ENCODE data around the gene LPCAT4. TPM values are rescaled to one million over a fixed set of nuclear protein-coding genes. Genes with fewer than 3 reads are reported as not detected.
"Not testable (repeated sequence)": the region's sequence is repeated elsewhere in the genome, so short reads cannot be mapped to it uniquely, and the experiment has no call there.

LPCAT4 gene, protein sequence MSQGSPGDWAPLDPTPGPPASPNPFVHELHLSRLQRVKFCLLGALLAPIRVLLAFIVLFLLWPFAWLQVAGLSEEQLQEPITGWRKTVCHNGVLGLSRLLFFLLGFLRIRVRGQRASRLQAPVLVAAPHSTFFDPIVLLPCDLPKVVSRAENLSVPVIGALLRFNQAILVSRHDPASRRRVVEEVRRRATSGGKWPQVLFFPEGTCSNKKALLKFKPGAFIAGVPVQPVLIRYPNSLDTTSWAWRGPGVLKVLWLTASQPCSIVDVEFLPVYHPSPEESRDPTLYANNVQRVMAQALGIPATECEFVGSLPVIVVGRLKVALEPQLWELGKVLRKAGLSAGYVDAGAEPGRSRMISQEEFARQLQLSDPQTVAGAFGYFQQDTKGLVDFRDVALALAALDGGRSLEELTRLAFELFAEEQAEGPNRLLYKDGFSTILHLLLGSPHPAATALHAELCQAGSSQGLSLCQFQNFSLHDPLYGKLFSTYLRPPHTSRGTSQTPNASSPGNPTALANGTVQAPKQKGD
- 60.3 TPM for polyA plus RNA-seq (2012; ENCODE audit: insufficient read depth, insufficient read length, low read depth)

DNA sequence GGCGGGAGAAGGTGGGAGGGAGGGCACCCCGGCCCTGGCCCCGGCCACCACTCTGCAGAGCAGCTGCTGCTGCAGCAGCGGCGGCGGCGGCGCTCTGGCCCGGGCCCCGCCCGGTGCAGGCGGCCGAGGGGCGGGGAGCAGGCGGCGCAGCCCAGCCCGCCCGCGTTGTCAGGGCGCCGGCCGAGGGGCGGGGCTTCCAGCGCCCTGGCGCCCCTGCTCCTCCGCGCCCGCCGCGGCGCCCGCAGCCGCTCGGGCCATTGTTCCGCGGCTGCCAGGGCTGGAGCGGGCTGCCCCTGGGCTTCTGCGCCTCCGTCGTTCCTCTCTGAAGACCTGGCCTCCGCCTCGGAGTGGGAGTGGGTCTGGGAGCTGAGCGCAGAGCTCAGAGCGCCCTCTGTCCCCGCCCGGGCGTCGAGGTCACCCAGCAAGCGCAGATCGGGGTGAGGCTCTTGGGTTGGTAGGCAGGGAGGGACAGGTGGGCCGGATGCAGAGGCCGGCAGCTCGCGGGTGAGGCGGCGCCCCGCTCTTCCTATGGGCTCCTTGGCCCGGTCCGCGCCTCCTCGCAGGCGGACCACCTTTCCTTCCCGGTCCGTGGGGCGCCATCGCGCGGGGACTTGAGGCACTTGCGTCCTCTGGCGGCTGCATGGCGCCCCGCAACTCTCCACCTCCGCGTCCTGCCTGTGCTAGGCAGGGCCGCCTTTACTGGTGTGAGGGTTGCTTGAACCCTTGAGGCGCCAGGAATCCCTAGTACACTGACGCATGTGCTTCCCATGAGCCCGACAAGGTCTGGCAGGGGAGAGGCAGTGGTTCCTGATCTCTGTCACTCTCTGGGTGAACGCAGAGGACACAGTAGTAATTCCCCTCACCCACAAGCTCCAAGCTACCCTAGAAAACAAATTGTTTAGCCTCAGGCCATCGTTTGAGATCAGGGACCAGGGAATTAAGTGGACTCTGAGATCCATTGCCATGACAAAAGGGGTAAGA lies at the start of gene LPCAT4:
TSS of gene LPCAT4 (minus strand) at position 96 of the 981 bp plus-strand sequence. CDS start 96 bp downstream, outside the sequence.
- TF ChIP-seq, protein P1, sequence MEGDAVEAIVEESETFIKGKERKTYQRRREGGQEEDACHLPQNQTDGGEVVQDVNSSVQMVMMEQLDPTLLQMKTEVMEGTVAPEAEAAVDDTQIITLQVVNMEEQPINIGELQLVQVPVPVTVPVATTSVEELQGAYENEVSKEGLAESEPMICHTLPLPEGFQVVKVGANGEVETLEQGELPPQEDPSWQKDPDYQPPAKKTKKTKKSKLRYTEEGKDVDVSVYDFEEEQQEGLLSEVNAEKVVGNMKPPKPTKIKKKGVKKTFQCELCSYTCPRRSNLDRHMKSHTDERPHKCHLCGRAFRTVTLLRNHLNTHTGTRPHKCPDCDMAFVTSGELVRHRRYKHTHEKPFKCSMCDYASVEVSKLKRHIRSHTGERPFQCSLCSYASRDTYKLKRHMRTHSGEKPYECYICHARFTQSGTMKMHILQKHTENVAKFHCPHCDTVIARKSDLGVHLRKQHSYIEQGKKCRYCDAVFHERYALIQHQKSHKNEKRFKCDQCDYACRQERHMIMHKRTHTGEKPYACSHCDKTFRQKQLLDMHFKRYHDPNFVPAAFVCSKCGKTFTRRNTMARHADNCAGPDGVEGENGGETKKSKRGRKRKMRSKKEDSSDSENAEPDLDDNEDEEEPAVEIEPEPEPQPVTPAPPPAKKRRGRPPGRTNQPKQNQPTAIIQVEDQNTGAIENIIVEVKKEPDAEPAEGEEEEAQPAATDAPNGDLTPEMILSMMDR (IDR thresholded peaks at IDR 0.05; ENCODE audit: low read depth, low read length), result peak; percentile 87
- Histone ChIP-seq H3K9me3 (no peaks in the 10 kb centered on the region), H3K27me3 (no peaks in the 10 kb centered on the region), H3K4me3 (ENCODE audit: low read depth, low read length) (peak within 1 kb of the TSS; percentile 88), H3K36me3 (no peaks in the 10 kb centered on the region), H3K4me1 (no peaks in the 10 kb centered on the region)
- DNase-seq, result peak; percentile 92

DNA sequence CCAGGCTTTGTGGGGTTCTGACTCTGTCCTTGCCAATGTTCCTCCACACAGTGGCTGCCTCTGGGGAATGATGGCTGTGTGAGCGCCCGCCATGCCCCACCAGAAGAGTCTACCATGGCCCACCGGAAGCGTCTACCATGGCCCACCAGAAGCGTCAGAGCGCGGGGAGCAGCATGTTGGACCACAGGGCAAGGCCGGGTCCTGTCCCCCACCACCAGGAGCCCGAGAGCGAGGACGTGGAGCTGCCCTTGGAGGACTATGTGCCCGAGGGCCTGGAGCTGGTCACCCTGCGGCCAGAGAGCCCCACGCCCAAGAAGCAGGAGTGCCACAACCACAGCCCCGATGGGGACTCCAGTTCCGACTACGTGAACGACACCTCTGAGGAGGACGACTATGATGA lies 42.5 kb upstream of the LPCAT4 start:
- not testable (repeated sequence) for H3K4me3 ChIP-seq (ENCODE audit: low read depth, low read length); H3K36me3 ChIP-seq; H3K4me1 ChIP-seq; DNase-seq; H3K27me3 ChIP-seq; H3K9me3 ChIP-seq

DNA sequence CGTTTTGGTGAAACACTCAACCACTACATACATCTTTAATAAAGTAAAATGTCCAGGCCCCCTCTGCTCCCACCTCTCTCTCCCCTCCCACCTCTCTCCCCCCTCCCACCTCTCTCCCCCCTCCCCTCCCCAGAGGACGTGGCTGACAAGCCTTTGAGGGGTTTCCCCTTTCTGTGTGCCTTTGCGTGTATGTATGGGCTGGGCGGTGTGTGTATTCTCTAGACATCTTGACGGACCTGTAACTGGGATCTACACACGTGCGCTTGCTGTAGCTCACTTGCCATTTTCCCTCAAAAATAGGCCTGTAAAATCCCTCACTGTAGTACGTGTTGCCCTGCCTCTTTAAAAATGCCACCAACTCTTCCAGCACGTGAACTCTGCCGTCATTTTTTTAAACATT lies 42.0 kb upstream of the LPCAT4 start:
- H3K27me3 ChIP-seq; H3K4me3 ChIP-seq (ENCODE audit: low read depth, low read length); DNase-seq; H3K9me3 ChIP-seq; H3K4me1 ChIP-seq; H3K36me3 ChIP-seq: not testable (repeated sequence)

DNA sequence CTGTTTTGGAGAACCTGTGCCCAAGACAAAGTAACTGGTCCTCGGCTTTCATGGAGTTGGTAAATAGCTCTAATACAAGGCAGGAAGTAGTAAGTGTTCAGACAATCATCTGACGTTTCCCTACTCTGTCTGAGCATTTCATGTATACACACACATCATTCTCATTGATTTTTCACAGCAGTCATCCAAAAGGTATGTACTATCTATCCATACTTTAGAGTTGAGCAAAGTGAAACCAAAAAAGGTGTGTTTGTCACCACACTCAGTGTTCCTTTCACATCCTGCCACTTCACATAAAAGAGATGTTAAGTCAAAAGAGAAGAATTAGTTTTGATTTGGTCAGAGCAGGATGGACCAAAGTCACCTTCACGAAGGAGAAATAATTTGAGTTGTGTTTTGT lies 36.9 kb upstream of the LPCAT4 start:
- not testable (repeated sequence) for H3K4me3 ChIP-seq (ENCODE audit: low read depth, low read length); H3K27me3 ChIP-seq; H3K9me3 ChIP-seq; H3K36me3 ChIP-seq; H3K4me1 ChIP-seq; DNase-seq

DNA sequence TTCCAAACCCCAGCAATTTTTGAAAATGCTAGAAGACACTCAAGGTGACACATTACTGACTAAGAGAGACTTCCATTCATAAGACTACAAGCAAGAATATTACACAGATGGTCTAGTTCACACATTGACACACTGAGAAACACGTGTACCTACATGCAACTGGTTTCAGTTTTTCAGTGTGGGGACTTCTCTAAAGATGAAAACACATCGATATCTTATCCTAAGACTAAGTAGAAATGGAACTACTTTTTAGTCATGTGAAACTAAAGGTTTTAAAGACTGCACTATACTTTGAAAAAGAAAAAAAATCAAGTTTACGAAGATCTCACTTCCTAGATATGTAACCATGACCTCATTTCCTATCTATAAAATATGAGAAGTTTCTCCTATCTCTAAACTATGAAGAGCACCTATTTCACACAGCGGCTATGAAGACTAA lies 36.2 kb upstream of the LPCAT4 start:
- not testable (repeated sequence) for H3K4me3 ChIP-seq (ENCODE audit: low read depth, low read length); H3K27me3 ChIP-seq; H3K36me3 ChIP-seq; H3K9me3 ChIP-seq; H3K4me1 ChIP-seq; DNase-seq

DNA sequence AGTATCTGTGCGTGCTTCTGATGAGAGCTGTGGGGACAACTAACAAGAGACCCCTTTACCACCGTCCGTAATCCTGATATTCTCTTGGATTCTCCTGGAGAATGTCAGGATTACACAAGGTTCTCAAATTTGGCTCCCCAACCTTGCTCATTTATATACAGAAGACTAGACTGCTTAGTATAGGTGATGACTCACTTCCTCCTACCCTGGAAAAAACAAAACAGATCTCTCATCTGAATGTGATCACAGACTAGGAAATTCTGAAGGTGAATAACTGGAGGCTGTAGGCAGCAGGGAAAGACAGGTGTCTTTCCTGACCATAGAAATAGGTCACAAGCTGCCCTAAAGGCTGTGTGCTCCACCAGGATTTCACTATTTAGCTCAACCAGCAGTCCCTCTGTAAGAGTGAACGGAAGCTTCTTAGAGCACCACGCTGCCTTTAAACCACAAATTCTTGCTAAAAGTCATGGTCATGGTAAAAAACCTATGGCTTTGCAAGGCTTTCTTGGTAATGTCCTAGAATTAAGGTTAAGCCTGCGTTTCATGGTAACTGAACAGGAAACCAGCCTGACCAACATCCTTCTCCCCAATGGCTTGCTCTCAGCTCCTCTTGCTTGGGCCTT lies 30.8 kb upstream of the LPCAT4 start:
- H3K4me3 ChIP-seq (ENCODE audit: low read depth, low read length); H3K4me1 ChIP-seq; DNase-seq; H3K27me3 ChIP-seq; H3K36me3 ChIP-seq; H3K9me3 ChIP-seq: not testable (repeated sequence)

DNA sequence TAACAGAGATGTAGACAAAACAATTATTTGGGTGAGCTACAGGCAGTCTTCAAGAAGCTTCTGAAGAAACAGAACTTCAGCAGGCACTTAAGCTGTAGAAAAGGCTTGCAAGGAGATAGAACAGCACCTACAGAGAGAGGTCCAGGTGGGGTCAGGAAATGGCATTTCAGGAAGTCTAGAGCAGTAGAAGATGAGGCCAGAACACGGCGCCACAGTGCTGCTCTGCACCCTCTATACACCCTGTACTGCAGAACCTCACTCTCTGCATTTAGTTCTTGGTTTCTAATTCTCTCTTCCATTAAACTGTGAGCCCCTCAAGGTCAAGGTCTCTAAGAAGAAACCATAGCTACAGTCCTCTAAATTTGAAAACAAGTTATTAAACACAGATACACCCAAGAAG lies 26.0 kb upstream of the LPCAT4 start:
- not testable (repeated sequence) for H3K4me1 ChIP-seq; H3K27me3 ChIP-seq; H3K9me3 ChIP-seq; H3K36me3 ChIP-seq; DNase-seq; H3K4me3 ChIP-seq (ENCODE audit: low read depth, low read length)

DNA sequence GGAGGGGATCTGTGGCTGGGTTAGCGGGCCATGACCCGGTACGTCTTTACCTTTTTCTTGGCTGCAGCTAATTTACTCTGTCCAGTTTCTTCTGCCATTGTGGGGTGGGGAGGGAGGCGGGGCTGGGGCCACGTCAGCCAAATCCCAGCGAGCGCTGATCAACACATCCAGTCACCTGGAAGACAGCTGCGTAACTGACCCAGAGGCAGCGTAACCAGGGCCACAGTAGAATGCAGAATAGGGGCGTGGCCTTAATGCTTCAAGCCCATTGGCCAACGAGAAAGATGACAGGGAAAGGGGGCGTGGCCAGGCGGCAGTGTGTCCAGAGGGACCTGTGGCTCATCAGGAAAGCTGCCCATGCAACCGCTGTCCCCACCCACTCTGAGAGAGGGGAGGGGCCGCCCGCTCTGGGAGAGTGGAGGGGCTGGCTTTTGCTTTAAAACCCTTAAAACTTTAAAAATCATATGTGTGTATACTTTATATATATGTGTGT lies 22.6 kb upstream of the LPCAT4 start:
- H3K27me3 ChIP-seq, DNase-seq: not testable (repeated sequence)

DNA sequence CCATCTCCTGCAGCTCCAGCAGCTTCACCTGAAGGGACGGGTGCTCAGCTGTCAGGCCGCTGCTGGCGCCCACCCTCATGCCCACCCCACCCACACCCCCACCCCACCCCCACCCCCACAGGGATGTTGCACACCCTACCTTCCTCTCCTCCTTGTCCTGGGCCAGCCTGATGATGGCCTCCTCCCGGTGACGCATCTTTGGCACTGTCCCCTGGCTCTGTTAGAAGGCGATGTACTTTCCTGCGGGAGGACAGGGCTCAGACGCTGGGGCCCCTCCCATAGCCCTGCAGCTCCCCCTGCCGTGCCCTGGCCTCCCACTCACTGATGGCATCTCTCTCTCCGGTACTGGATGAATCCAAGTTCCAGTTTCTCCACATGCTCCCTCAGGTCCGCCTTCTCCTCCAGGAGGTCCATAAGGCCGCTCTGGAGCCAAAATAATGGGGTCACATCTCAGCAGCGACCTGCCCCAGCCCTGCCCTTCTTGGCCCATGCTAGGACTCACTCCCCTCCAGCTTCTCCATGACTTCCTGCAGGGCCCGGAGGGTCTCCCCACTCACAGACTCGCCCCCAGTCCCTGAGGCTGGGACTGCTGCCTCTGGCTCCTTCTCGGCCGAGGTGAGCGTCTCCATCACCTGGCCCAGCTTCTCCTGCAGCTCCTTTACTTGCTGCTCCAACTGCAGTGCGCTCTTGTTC lies 15.0 kb upstream of the LPCAT4 start:
- H3K4me3 ChIP-seq (ENCODE audit: low read depth, low read length); DNase-seq; H3K4me1 ChIP-seq; H3K36me3 ChIP-seq; H3K9me3 ChIP-seq; H3K27me3 ChIP-seq: not testable (repeated sequence)

More for the DNA sequence above, 22.6 kb upstream of the LPCAT4 start:
- not testable (repeated sequence) for H3K4me3 ChIP-seq (ENCODE audit: low read depth, low read length); H3K9me3 ChIP-seq; H3K36me3 ChIP-seq; H3K4me1 ChIP-seq

DNA sequence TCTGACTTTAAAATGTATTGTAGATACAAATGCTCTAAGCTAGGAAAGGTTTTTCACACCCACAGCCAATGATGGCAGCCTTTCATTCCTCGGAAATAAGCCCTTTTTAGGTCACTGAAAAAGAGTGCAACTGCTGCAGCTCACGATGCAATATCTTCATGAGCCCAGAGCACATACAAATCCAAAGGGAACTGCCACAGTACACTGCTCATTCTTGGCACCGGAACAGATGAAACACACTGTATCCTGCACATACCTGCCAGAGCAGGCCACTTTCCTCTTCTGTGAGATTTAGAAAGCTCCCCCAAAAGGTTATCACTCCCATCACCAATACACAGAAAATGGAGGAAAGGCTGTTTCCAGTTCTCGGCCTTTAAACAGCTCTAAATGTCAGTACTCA lies 13.5 kb upstream of the LPCAT4 start:
- H3K27me3 ChIP-seq; H3K36me3 ChIP-seq; H3K9me3 ChIP-seq; DNase-seq; H3K4me3 ChIP-seq (ENCODE audit: low read depth, low read length); H3K4me1 ChIP-seq: not testable (repeated sequence)

Measured in BE2C (cell line).